Liver (tissue), 9 donors: ENCODE results near the gene SUPT4H1. TPM values are rescaled to one million over a fixed set of nuclear protein-coding genes. Genes with fewer than 3 reads are reported as not detected.
A peak's percentile ranks its signal among the peaks of the same experiment; 100 is the strongest.

Source experiments
- DNase-seq: peaks from one replicate; pipeline ENCODE4 v3.0.0-alpha.2; 2017; ENCODE audit warnings: low spot score
- H3K27ac ChIP-seq, 2 donors: one replicate each; pipeline ENCODE4 v1.7.0; 2013; ENCODE audit warnings: inconsistent platforms in 2 of 2, low read length in 2 of 2, control low read depth in 1 of 2, low read depth in 1 of 2, mild to moderate bottlenecking in 1 of 2
- H3K27me3 ChIP-seq, 4 donors: one replicate each; pipeline versions ENCODE4 v1.6.1 to v1.7.0; 2013; ENCODE audit warnings: low read length in 3 of 4, inconsistent platforms in 1 of 4, mild to moderate bottlenecking in 1 of 4, moderate library complexity in 1 of 4; ENCODE audit not compliant: control insufficient read depth in 4 of 4, insufficient read depth in 4 of 4
- H3K36me3 ChIP-seq, 4 donors: one replicate each; pipeline versions ENCODE4 v1.6.1 to v1.7.0; 2013; ENCODE audit warnings: low read length in 3 of 4, mild to moderate bottlenecking in 3 of 4, low read depth in 1 of 4, moderate library complexity in 1 of 4; ENCODE audit not compliant: control insufficient read depth in 4 of 4, insufficient read depth in 3 of 4
- H3K4me1 ChIP-seq, 4 donors: one replicate each; pipeline versions ENCODE4 v1.6.1 to v1.7.0; 2013; ENCODE audit warnings: low read length in 3 of 4, mild to moderate bottlenecking in 3 of 4, moderate library complexity in 1 of 4; ENCODE audit not compliant: control insufficient read depth in 4 of 4, insufficient read depth in 4 of 4
- H3K4me3 ChIP-seq, 3 donors: one replicate each; pipeline versions ENCODE4 v1.6.1 to v1.7.0; 2013; ENCODE audit warnings: low read length in 3 of 3, control low read depth in 1 of 3, low read depth in 1 of 3, mild to moderate bottlenecking in 1 of 3
- H3K9ac ChIP-seq, 2 donors: one replicate each; pipeline ENCODE4 v1.7.0; 2013; ENCODE audit warnings: low read length in 2 of 2, mild to moderate bottlenecking in 2 of 2, moderate library complexity in 2 of 2, control low read depth in 1 of 2, low read depth in 1 of 2
- H3K9me3 ChIP-seq, 4 donors: one replicate each; pipeline versions ENCODE4 v1.6.1 to v1.7.0; 2013; ENCODE audit warnings: low read length in 3 of 4; ENCODE audit not compliant: control insufficient read depth in 4 of 4
- CTCF ChIP-seq: fragments of 150-350 bp; IDR thresholded peaks from 2 replicates; pipeline ENCODE4 v1.5.1; 2017; ENCODE audit warnings: improper control_type of control experiment, low read depth, low read length; ENCODE audit not compliant: missing input control
- EGR1 ChIP-seq, 2 donors: IDR thresholded peaks; 2 replicates each; pipeline ENCODE4 v1.6.1; 2016 to 2018; ENCODE audit warnings: antibody characterized with exemption in 2 of 2, low read depth in 2 of 2
- FOXA1 ChIP-seq: IDR thresholded peaks from 2 replicates; pipeline ENCODE4 v1.6.1; 2016; ENCODE audit warnings: antibody characterized with exemption
- FOXA2 ChIP-seq: IDR thresholded peaks from 2 replicates; pipeline ENCODE4 v1.6.1; 2016; ENCODE audit warnings: antibody characterized with exemption
- HNF4A ChIP-seq, 2 donors: conservative IDR thresholded peaks; 2 replicates each; pipeline ENCODE4 v1.6.1; 2016; ENCODE audit warnings: antibody characterized with exemption in 2 of 2, mild to moderate bottlenecking in 2 of 2
- HNF4G ChIP-seq: IDR thresholded peaks from 2 replicates; pipeline ENCODE4 v1.6.1; 2016; ENCODE audit warnings: antibody characterized with exemption
- JUND ChIP-seq, 2 donors: IDR thresholded peaks; 2 replicates each; pipeline ENCODE4 v1.6.1; 2016; ENCODE audit warnings: antibody characterized with exemption in 2 of 2
- RAD21 ChIP-seq, 2 donors: IDR thresholded peaks; 2 replicates each; pipeline ENCODE4 v1.6.1; 2016; ENCODE audit warnings: antibody characterized with exemption in 2 of 2, mild to moderate bottlenecking in 2 of 2
- SP1 ChIP-seq: IDR thresholded peaks from 2 replicates; pipeline ENCODE4 v1.6.1; 2018; ENCODE audit warnings: antibody characterized with exemption, mild to moderate bottlenecking
- TAF1 ChIP-seq: conservative IDR thresholded peaks from 2 replicates; pipeline ENCODE4 v1.6.1; 2016; ENCODE audit warnings: antibody characterized with exemption, mild to moderate bottlenecking
- YY1 ChIP-seq: IDR thresholded peaks from 2 replicates; pipeline ENCODE4 v1.6.1; 2016; ENCODE audit warnings: antibody characterized with exemption, mild to moderate bottlenecking
- WGBS: extraction: QIAGEN DNeasy Blood & Tissue Kit; methylation state at CpG from one replicate; pipeline ENCODE4 v1.1.7; 2013; 5-methylcytosine and 5-hydroxymethylcytosine counted together
- polyA plus RNA-seq, 2 donors: library from polyadenylated mRNA; stranded (reverse) in 1 of 2; unstranded in 1 of 2; fragments of 200-250 nt in 1 of 2; fragments of >200 nt in 1 of 2; fragmentation: Nextera tagmentation in 1 of 2; extraction: Ambion mirVana in 1 of 2; gene quantifications; one replicate each; pipeline versions ENCODE4 v1.2.1 to v1.2.3, GENCODE V29; 2013 to 2015
- total RNA-seq, 2 donors: library from RNA; depleted of rRNA; stranded (reverse); fragments of >200 nt; gene quantifications; one replicate each; pipeline ENCODE4 v1.2.3, GENCODE V29; 2014
- TF ChIP-seq, protein P1 (sequence below): IDR thresholded peaks from 2 replicates; pipeline ENCODE4 v1.6.1; 2016; ENCODE audit warnings: antibody characterized with exemption
- TF ChIP-seq, protein P2 (sequence below): IDR thresholded peaks from 2 replicates; pipeline ENCODE4 v1.6.1; 2016; ENCODE audit warnings: antibody characterized with exemption
- donor health status: healthy.
- donor health status: healthy.
- donor health status: healthy.
- donor health status: healthy.
- donor health status: healthy.

SUPT4H1 gene
- total and polyA plus RNA-seq, 4 donors = 23.3 to 59.1 (median 40.4) TPM

GRCh38 chr17:58335779-58336455 is 16.1 kb downstream of the SUPT4H1 start:
- Histone ChIP-seq H3K27ac (peak overlapping the region; percentile 85 to 86), H3K27me3 (no peaks in the 10 kb centered on the region), H3K4me3 (no peak overlapping the region), H3K36me3 (no peaks in the 10 kb centered on the region), H3K4me1 (peaks cover 0 to 3% (median 0%) of the 10 kb centered on the region in 4 donors), H3K9ac (peak overlapping the region; percentile 32 to 38), H3K9me3 (no peaks in the 10 kb centered on the region)
- 78% methylated on average over 4 of the region's 4 CpGs for WGBS
- DNase-seq = no peak
- TF ChIP-seq FOXA2 (no peak), FOXA1 (no peak), CTCF (no peak), RAD21 (IDR thresholded peaks at IDR 0.05) (no peak), HNF4A (conservative IDR thresholded peaks at IDR 0.05) (no peak), JUND (IDR thresholded peaks at IDR 0.05) (no peak), TAF1 (no peak)

GRCh38 chr17:58335061-58335731 is 16.8 kb downstream of the SUPT4H1 start:
- no peaks in the 10 kb centered on the region for H3K36me3 ChIP-seq
- H3K4me1 ChIP-seq = peaks cover 0 to 3% (median 0%) of the 10 kb centered on the region in 4 donors
- WGBS = 64% methylated on average over 10 of the region's 10 CpGs
- TF ChIP-seq, protein P1, sequence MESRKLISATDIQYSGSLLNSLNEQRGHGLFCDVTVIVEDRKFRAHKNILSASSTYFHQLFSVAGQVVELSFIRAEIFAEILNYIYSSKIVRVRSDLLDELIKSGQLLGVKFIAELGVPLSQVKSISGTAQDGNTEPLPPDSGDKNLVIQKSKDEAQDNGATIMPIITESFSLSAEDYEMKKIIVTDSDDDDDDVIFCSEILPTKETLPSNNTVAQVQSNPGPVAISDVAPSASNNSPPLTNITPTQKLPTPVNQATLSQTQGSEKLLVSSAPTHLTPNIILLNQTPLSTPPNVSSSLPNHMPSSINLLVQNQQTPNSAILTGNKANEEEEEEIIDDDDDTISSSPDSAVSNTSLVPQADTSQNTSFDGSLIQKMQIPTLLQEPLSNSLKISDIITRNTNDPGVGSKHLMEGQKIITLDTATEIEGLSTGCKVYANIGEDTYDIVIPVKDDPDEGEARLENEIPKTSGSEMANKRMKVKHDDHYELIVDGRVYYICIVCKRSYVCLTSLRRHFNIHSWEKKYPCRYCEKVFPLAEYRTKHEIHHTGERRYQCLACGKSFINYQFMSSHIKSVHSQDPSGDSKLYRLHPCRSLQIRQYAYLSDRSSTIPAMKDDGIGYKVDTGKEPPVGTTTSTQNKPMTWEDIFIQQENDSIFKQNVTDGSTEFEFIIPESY = no peak
- no peak for TF ChIP-seq JUND (IDR thresholded peaks at IDR 0.05)
- no peak for TF ChIP-seq EGR1 (IDR thresholded peaks at IDR 0.05; ENCODE audit: low read depth in 2 of 2)
- no peak for TF ChIP-seq HNF4G
- H3K9me3 ChIP-seq = no peaks in the 10 kb centered on the region
- no peak overlapping the region for H3K4me3 ChIP-seq
- no peak for DNase-seq
- H3K27me3 ChIP-seq = no peaks in the 10 kb centered on the region
- peak overlapping the region; percentile 32 to 48 for H3K9ac ChIP-seq
- peak overlapping the region; percentile 69 to 85 for H3K27ac ChIP-seq

DNA sequence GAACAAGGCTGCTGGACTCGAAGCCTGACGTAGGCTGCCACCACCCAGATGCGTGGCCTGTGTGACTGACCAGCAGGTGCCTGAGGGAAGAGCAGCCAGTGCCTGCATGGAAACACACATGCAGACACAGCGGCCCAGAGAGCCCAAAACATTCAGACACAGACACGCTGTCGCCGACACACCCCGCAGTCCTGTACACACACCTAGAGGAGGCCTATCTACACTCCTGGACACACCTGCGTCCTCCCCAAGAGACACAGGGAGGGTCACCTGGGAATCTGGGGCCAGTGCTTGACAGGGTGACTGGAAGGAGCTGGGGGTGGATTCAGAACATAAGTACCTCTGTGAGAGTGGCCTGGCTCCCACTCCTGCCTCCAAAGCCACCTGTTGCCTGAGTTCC is 17.3 kb downstream of the SUPT4H1 start:
- H3K9ac ChIP-seq = peak overlapping the region in 1 of 2 donors; percentile 32
- H3K4me3 ChIP-seq = no peak overlapping the region
- no peaks in the 10 kb centered on the region for H3K9me3 ChIP-seq
- TF ChIP-seq YY1 (no peak), HNF4A (conservative IDR thresholded peaks at IDR 0.05) (no peak), HNF4G (no peak), FOXA2 (no peak), TAF1 (no peak), EGR1 (IDR thresholded peaks at IDR 0.05; ENCODE audit: low read depth in 2 of 2) (no peak), SP1 (no peak)
- TF ChIP-seq, protein P1 = no peak
- TF ChIP-seq, protein P2, sequence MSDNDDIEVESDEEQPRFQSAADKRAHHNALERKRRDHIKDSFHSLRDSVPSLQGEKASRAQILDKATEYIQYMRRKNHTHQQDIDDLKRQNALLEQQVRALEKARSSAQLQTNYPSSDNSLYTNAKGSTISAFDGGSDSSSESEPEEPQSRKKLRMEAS = no peak
- DNase-seq = no peak
- H3K27me3 ChIP-seq = no peaks in the 10 kb centered on the region
- H3K36me3 ChIP-seq = no peaks in the 10 kb centered on the region
- peak overlapping the region; percentile 69 to 85 for H3K27ac ChIP-seq
- peaks cover 0 to 3% (median 0%) of the 10 kb centered on the region in 4 donors for H3K4me1 ChIP-seq
- WGBS = 90% methylated on average over 9 of the region's 9 CpGs
